Activated CD4-positive, alpha-beta T cell treated with anti-CD3 and anti-CD28 coated beads, Interleukin-10, Interleukin-2, amounts not matched to agents 100 ng/mL and 50 ng/mL, durations not matched to agents 16 hours and 8 hours (primary cell): ENCODE measurements around the gene PODXL2.

Experiments used
- DNase-seq: peaks from one replicate; pipeline ENCODE4 v3.0.0-alpha.2; 2020

PODXL2 gene

GRCh38 chr3:127711896-127712295, 82.9 kb downstream of the PODXL2 start:
- DNase-seq: no peak

- DNase-seq: no peak
Measured at GRCh38 chr3:127712461-127712860, 83.5 kb downstream of the PODXL2 start.

GRCh38 chr3:127712881-127713771, 84.1 kb downstream of the PODXL2 start:
- DNase-seq: no peak

GRCh38 chr3:127714125-127714571, 85.2 kb downstream of the PODXL2 start:
- DNase-seq: no peak

- no peak for DNase-seq
Measured at GRCh38 chr3:127714866-127715265, 85.9 kb downstream of the PODXL2 start.

- DNase-seq: no peak
Measured at GRCh38 chr3:127715532-127715931, 86.5 kb downstream of the PODXL2 start.

- no peak for DNase-seq
Measured at GRCh38 chr3:127716384-127716783, 87.4 kb downstream of the PODXL2 start.

GRCh38 chr3:127717357-127718244, 88.6 kb downstream of the PODXL2 start:
- DNase-seq: no peak

GRCh38 chr3:127718245-127718915, 89.4 kb downstream of the PODXL2 start:
- no peak for DNase-seq

GRCh38 chr3:127718916-127719290, 89.9 kb downstream of the PODXL2 start:
- no peak for DNase-seq

GRCh38 chr3:127719369-127719768, 90.4 kb downstream of the PODXL2 start:
- DNase-seq: no peak

- no peak for DNase-seq
Measured at GRCh38 chr3:127720161-127720823, 91.3 kb downstream of the PODXL2 start.

GRCh38 chr3:127720985-127721935, 92.3 kb downstream of the PODXL2 start:
- no peak for DNase-seq

GRCh38 chr3:127722091-127722784, 93.3 kb downstream of the PODXL2 start:
- DNase-seq: no peak
